ENCODE data around the gene HTRA1.

HTRA1 gene

DNA sequence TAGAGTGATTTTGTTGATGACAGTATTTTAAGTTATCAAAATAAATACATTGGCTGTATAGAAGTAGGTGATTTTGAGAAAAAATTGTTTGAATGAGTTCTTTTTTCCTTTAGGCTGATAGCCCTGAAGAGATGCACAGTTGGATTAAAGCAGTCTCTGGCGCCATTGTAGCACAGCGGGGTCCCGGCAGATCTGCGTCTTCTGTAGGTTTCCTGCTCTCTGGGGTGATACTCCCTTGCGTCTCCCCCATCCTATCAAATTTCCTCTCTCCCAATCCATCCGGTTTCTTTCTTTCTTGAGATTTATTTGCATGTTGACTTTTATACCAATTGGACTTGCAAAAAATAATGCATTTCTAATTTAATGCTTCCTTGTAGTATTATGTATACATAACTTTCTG, 34.5 kb upstream of the HTRA1 start:
- whole genome bisulfite sequencing (ENCODE audit: insufficient coverage, insufficient read length) = no CpG with 5 or more reads among the region's 6 CpGs
- no peak for DNase-seq (ENCODE audit: low read depth, low spot score)
- no peak overlapping the region for H3K4me3 ChIP-seq (ENCODE audit: low read length)
- no peaks in the 10 kb centered on the region for H3K4me1 ChIP-seq (ENCODE audit: control insufficient read depth, insufficient read depth, low read length)
- H3K9me3 ChIP-seq (ENCODE audit: control insufficient read depth, insufficient read depth, low read length) = no peaks in the 10 kb centered on the region
- no peaks in the 10 kb centered on the region for H3K27me3 ChIP-seq (ENCODE audit: control insufficient read depth, insufficient read depth, low read length)
- H3K36me3 ChIP-seq (ENCODE audit: control insufficient read depth, insufficient read depth, low read length) = peaks cover 2% of the 10 kb centered on the region; the same call in 1 of the 2 replicates
- no peak overlapping the region for H3K27ac ChIP-seq (ENCODE audit: low read length)

DNA sequence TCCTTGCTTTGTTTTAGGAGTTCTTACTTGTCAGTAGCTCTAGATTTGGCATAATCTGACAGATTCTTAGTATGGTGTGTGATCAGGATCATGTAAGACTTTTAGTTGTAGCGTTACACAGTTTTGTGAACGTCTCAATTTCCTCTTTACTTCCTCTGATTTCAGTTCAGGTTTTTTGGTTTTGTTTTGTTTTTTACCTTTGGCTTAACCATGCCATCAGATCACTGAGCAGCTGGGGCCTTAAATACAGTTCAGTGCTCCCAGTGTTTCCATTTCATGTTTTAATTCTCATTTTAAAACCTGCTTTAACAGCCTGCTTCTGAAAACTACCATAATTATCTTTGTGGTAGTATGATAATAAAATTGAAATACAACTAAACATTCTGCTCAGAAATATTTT, 34.1 kb upstream of the HTRA1 start:
- Histone ChIP-seq H3K9me3 (ENCODE audit: control insufficient read depth, insufficient read depth, low read length) (no peaks in the 10 kb centered on the region), H3K27ac (ENCODE audit: low read length) (no peak overlapping the region), H3K4me1 (ENCODE audit: control insufficient read depth, insufficient read depth, low read length) (no peaks in the 10 kb centered on the region), H3K36me3 (ENCODE audit: control insufficient read depth, insufficient read depth, low read length) (peaks cover 2% of the 10 kb centered on the region; the same call in 1 of the 2 replicates), H3K27me3 (ENCODE audit: control insufficient read depth, insufficient read depth, low read length) (no peaks in the 10 kb centered on the region), H3K4me3 (ENCODE audit: low read length) (no peak overlapping the region)
- no peak for DNase-seq (ENCODE audit: low read depth, low spot score)
- WGBS (ENCODE audit: insufficient coverage, insufficient read length) = no CpG with 5 or more reads among the region's 2 CpGs

DNA sequence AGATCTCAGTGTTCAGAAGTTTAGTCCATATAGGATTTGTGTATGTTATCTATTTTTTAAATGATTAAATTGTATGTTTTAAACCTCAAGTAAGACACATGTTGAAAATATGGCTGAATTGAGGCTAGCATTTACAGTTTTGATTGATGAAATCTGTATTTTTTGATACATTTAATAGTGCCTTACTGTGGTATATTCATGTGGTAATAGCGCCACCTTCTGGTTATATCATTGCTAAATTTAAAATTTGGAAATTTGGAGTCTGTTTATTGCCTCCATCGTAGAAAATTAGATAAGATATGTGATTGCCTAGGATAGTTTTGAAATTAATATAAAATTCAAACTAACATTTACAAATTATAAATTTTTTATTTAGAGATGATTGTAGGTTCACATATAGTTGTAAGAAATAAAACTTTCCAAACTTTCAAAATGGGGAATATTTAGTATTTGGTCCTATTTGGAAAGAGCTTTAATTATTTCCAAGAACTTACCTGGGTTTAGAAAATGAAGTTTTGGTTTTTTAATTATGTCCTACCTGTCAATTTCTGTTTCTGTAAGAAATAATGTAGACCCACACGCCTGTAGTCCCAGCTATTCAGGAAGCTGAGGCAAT, 26.0 kb upstream of the HTRA1 start:
- WGBS (ENCODE audit: insufficient coverage, insufficient read length) = no CpG with 5 or more reads among the region's 3 CpGs
- no peak for DNase-seq (ENCODE audit: low read depth, low spot score)
- H3K27ac ChIP-seq (ENCODE audit: low read length) = no peak overlapping the region

DNA sequence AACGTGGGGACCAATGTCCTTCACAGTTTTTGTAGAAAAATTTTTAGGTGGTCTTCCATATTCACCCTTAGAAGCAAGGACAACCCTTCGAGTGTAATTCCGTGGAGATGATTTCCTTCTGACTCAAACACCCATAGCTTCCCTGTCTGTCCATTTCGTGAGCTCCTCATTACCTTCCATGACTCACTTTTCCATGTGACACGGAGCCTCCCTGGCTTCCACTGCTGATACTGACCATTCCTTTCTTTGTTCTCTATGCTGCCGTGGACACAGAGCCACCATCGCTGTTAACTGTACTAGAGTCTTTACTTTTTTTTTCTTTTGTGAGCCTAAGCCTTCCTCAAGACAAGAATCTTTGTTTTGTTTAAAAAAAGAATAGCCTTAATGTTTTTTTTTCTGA, 19.4 kb upstream of the HTRA1 start:
- WGBS (ENCODE audit: insufficient coverage, insufficient read length) = no CpG with 5 or more reads among the region's 7 CpGs
- no peaks in the 10 kb centered on the region for H3K36me3 ChIP-seq (ENCODE audit: control insufficient read depth, insufficient read depth, low read length)
- H3K4me3 ChIP-seq (ENCODE audit: low read length) = no peak overlapping the region
- H3K27me3 ChIP-seq (ENCODE audit: control insufficient read depth, insufficient read depth, low read length) = no peaks in the 10 kb centered on the region
- no peaks in the 10 kb centered on the region for H3K4me1 ChIP-seq (ENCODE audit: control insufficient read depth, insufficient read depth, low read length)
- DNase-seq (ENCODE audit: low read depth, low spot score) = no peak
- H3K9me3 ChIP-seq (ENCODE audit: control insufficient read depth, insufficient read depth, low read length) = no peaks in the 10 kb centered on the region
- no peak overlapping the region for H3K27ac ChIP-seq (ENCODE audit: low read length)

More for the DNA sequence above, 26.0 kb upstream of the HTRA1 start:
- no peaks in the 10 kb centered on the region for H3K27me3 ChIP-seq (ENCODE audit: control insufficient read depth, insufficient read depth, low read length)
- no peaks in the 10 kb centered on the region for H3K36me3 ChIP-seq (ENCODE audit: control insufficient read depth, insufficient read depth, low read length)
- no peaks in the 10 kb centered on the region for H3K9me3 ChIP-seq (ENCODE audit: control insufficient read depth, insufficient read depth, low read length)
- no peaks in the 10 kb centered on the region for H3K4me1 ChIP-seq (ENCODE audit: control insufficient read depth, insufficient read depth, low read length)
- no peak overlapping the region for H3K4me3 ChIP-seq (ENCODE audit: low read length)

DNA sequence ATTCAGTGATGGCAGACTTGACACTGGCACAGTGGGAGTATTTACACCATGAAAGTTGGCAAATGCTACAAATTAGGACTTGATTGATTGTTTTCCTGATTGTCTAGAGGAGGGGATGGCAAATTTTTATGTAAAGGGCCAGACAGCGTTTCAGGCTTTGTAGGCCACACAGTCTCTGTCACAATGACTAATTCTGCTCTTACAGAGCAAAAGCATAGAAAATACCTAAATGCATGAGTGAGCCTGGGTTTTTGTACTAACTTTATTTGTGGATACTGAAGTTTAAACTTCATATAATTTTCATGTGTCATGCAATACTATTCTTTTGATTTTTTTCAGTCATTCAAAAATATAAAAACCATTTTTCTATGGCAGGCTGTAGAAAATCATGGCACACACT, 15.9 kb upstream of the HTRA1 start:
- no peaks in the 10 kb centered on the region for H3K9me3 ChIP-seq (ENCODE audit: control insufficient read depth, insufficient read depth, low read length)
- no peaks in the 10 kb centered on the region for H3K36me3 ChIP-seq (ENCODE audit: control insufficient read depth, insufficient read depth, low read length)
- H3K27me3 ChIP-seq (ENCODE audit: control insufficient read depth, insufficient read depth, low read length) = no peaks in the 10 kb centered on the region
- WGBS (ENCODE audit: insufficient coverage, insufficient read length) = no CpG with 5 or more reads among the region's 1 CpG
- H3K4me1 ChIP-seq (ENCODE audit: control insufficient read depth, insufficient read depth, low read length) = no peaks in the 10 kb centered on the region
- no peak for DNase-seq (ENCODE audit: low read depth, low spot score)
- no peak overlapping the region for H3K27ac ChIP-seq (ENCODE audit: low read length)
- H3K4me3 ChIP-seq (ENCODE audit: low read length) = no peak overlapping the region

DNA sequence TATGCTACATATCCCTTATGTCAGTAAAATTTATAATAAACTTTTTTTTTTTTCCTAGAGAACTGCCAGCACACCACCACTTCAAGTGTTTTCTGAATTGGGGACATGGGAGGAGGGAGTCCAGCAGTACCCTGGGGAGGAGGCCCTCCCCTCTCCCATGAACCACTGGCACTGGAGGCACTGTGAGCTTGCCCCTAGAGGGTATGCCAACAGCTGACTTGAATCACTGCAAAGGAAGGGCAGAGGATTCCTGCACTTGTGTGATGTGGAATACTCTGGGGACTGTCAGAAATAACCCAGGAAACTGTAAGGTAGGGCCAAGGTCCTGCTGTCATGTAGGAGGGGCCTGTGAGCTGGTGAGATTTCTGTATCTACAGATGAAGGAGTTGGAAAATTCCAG, 15.4 kb upstream of the HTRA1 start:
- no peak overlapping the region for H3K27ac ChIP-seq (ENCODE audit: low read length)
- no peak for DNase-seq (ENCODE audit: low read depth, low spot score)
- H3K4me3 ChIP-seq (ENCODE audit: low read length) = no peak overlapping the region
- no peaks in the 10 kb centered on the region for H3K36me3 ChIP-seq (ENCODE audit: control insufficient read depth, insufficient read depth, low read length)
- H3K4me1 ChIP-seq (ENCODE audit: control insufficient read depth, insufficient read depth, low read length) = no peaks in the 10 kb centered on the region
- H3K27me3 ChIP-seq (ENCODE audit: control insufficient read depth, insufficient read depth, low read length) = no peaks in the 10 kb centered on the region
- no peaks in the 10 kb centered on the region for H3K9me3 ChIP-seq (ENCODE audit: control insufficient read depth, insufficient read depth, low read length)

DNA sequence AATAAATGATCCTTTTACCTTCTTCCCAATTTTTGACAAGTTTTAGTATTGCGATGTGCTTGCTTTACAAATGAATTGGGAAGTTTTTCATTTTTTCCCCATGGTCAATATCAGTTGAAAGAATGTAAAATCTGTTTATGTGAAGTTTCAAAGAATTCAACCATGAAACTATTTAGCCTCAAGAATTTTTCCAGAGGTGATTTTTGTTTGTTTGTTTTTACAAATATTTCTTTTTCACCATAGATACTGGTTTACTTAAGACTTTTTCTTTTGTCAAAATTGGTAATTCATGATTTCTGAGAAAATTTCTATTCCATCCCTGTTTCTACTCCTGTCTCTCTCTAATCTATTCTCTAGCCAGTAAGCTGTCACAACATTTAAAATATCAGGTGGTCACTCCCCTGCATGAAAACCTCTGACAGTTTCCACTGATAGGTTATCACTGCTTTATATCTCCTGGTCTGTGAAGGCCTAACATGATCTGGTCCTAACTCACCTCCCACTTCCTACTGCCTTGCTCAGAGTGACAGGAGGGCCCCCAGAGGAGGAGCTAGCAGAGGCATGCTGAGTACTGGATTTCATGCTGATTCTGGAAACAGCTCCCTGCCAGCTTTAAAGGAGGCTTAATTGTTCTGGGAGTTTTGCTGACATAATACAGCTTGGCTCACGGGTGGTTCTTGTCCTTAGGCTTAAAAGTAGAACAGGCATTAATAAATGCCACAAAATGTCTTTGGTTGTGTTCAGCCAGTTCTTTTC, 14.5 kb upstream of the HTRA1 start:
- no peak for DNase-seq (ENCODE audit: low read depth, low spot score)
- Histone ChIP-seq H3K27me3 (ENCODE audit: control insufficient read depth, insufficient read depth, low read length) (no peaks in the 10 kb centered on the region), H3K36me3 (ENCODE audit: control insufficient read depth, insufficient read depth, low read length) (no peaks in the 10 kb centered on the region), H3K4me1 (ENCODE audit: control insufficient read depth, insufficient read depth, low read length) (no peaks in the 10 kb centered on the region), H3K9me3 (ENCODE audit: control insufficient read depth, insufficient read depth, low read length) (no peaks in the 10 kb centered on the region), H3K27ac (ENCODE audit: low read length) (no peak overlapping the region), H3K4me3 (ENCODE audit: low read length) (no peak overlapping the region)
- no CpG with 5 or more reads among the region's 2 CpGs for WGBS (ENCODE audit: insufficient coverage, insufficient read length)

DNA sequence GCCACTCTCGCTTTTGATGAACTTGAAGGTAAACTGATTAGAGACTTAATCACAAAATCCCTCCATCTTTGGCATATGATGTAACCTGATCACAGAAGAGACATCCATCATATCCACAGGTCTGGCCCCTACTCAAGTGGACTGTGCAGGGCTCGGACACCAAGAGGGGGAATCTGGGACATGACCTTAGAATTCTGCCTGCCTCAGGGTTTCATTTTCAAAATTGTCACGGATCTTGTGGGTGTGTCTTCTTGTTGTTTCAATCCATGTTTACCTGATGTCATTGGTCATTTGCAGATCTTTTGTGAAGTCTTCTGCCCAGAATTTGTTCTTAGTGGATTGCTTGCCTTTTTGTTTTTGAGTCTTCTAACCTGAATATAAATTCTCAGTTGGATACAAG, 12.8 kb upstream of the HTRA1 start:
- Histone ChIP-seq H3K27ac (ENCODE audit: low read length) (no peak overlapping the region), H3K4me1 (ENCODE audit: control insufficient read depth, insufficient read depth, low read length) (no peaks in the 10 kb centered on the region), H3K36me3 (ENCODE audit: control insufficient read depth, insufficient read depth, low read length) (no peaks in the 10 kb centered on the region), H3K9me3 (ENCODE audit: control insufficient read depth, insufficient read depth, low read length) (no peaks in the 10 kb centered on the region), H3K4me3 (ENCODE audit: low read length) (no peak overlapping the region), H3K27me3 (ENCODE audit: control insufficient read depth, insufficient read depth, low read length) (no peaks in the 10 kb centered on the region)
- DNase-seq (ENCODE audit: low read depth, low spot score) = no peak
- WGBS (ENCODE audit: insufficient coverage, insufficient read length) = no CpG with 5 or more reads among the region's 3 CpGs

DNA sequence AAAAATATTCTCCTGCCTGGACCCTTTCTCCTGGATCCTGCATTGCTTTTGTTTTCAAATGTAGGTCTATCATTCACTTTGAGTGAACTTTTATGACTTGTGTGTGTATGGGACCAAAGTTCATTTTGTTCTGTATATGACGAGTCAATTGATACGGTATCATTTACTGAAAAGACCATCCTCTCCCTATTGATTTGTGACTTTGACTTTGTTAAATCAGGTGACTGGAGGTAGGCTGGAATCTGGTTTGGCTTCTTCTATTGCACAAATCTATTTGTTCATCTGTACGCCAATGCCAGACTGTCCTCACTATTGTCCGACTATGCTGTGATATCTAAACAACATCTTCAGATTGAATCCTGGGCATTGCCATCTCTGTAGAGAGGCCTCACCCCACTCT, 12.2 kb upstream of the HTRA1 start:
- H3K9me3 ChIP-seq (ENCODE audit: control insufficient read depth, insufficient read depth, low read length) = no peaks in the 10 kb centered on the region
- no peaks in the 10 kb centered on the region for H3K36me3 ChIP-seq (ENCODE audit: control insufficient read depth, insufficient read depth, low read length)
- H3K27me3 ChIP-seq (ENCODE audit: control insufficient read depth, insufficient read depth, low read length) = no peaks in the 10 kb centered on the region
- no peak overlapping the region for H3K4me3 ChIP-seq (ENCODE audit: low read length)
- no peaks in the 10 kb centered on the region for H3K4me1 ChIP-seq (ENCODE audit: control insufficient read depth, insufficient read depth, low read length)
- no peak for DNase-seq (ENCODE audit: low read depth, low spot score)
- WGBS (ENCODE audit: insufficient coverage, insufficient read length) = no CpG with 5 or more reads among the region's 4 CpGs
- no peak overlapping the region for H3K27ac ChIP-seq (ENCODE audit: low read length)

DNA sequence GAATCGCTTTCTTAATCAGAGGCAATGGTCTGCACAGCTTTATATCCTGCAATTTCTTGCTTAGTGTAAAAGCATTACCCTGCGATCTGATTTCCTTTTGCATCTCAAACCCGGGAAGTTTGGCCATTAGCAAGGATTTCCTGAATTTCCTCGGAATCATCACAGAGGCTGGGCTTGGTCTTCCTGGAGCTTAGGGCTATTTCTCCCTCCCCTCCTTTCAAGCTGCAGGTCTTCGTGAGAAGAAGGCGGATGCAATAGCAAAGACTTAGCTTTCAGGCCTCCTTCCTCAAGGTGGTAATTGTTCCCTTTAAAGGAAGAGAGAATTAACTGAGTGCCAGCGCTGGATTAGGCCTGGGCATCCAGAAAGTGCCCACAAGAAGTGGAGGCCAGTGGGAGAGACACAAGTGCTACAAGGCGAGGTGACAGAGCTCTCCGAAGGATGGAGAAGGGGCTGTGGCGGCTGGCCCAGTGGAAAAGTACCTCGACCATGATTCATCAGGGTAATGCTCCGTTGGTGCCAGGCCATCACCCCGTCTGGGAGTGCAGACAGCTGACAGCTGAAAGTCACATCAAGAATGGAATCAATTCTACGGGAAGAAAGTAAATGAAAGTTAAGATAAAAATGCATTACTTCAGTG, 10.9 kb upstream of the HTRA1 start:
- no peak for DNase-seq (ENCODE audit: low read depth, low spot score)
- H3K4me1 ChIP-seq (ENCODE audit: control insufficient read depth, insufficient read depth, low read length) = no peaks in the 10 kb centered on the region; the same call in 1 of the 2 replicates
- no peaks in the 10 kb centered on the region for H3K9me3 ChIP-seq (ENCODE audit: control insufficient read depth, insufficient read depth, low read length)
- H3K36me3 ChIP-seq (ENCODE audit: control insufficient read depth, insufficient read depth, low read length) = no peaks in the 10 kb centered on the region
- H3K27ac ChIP-seq (ENCODE audit: low read length) = no peak overlapping the region
- H3K27me3 ChIP-seq (ENCODE audit: control insufficient read depth, insufficient read depth, low read length) = no peaks in the 10 kb centered on the region
- WGBS (ENCODE audit: insufficient coverage, insufficient read length) = no CpG with 5 or more reads among the region's 14 CpGs
- H3K4me3 ChIP-seq (ENCODE audit: low read length) = no peak overlapping the region
